A172 (cell line): ENCODE measurements around the gene GARNL3. TPM values are rescaled to one million over a fixed set of nuclear protein-coding genes. Genes with fewer than 3 reads are reported as not detected.

ENCODE experiments used
- DNase-seq: peaks from one replicate; pipeline ENCODE4 v3.0.0-alpha.2; 2015; ENCODE audit warnings: low spot score
- total RNA-seq: library from RNA; depleted of rRNA; stranded (reverse); fragments of >200 nt; shearing (Covaris generic); gene quantifications from 2 replicates; pipeline ENCODE4 v1.2.3, GENCODE V29; 2014

GARNL3 gene
- total RNA-seq, 1 experiment from 2014 or later = 5.8 TPM

DNA sequence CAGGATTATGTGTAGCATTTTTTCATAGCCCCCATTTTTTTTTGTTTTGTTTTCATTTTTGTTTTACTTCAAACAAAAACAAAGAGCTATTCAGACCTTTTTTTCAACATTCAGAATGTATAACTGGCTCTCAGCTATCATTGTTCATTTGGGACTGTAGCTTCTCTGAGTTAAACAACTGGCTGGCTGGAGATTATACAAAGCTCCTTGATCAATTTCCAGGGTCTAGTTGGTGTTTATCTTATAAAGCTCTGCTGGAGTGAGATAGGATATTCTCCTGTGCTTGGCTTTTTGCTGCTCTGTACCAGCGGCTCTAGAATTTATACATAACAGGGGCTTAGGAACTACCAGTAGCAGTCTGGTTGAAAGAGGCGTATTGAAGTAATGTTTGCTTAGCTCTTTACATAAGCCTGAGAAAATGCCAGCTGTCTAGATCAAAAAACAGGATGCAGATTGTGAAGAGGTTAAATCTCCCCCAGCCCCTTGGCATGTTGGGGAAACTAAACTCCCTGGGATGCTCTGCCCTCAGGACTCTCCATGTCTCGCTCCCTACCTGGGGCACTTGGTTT, 15.2 kb downstream of the GARNL3 start:
- no peak for DNase-seq

DNA sequence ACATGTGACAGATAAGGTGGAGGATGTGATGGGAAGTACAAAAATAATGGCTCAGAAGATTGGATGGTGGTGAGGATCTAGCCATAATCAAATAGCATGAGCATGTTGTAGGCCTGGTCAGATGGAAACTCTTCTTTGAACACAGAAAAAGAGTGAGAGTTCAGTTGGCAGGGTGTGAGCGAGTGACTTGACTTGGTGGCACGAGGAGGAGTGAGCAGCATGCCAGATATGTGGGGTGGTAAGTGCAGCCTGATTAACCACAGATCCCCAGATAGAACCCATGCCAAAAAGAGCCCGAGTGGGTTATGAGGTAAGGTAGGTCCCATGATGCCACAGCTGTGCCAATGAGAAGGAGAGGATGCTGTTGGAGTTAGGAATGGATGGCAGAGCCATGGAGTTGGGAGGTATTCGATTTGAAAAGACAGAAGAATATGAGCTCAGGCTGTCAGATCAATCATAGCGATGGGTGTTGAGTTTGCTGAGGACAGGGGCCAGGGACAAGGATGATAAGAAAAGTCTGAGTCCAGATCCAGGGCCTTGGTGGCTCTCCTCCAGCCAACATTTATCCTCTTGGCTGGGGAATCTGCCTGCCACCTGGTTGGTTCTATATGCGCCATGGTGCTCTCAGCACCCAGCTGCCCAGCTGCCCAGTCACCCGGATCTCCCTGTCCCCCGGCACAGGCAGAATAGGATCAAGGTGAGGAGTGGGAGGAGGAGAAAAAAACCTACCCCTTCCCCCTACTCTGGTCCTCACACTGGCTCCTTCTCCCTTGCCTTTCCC, 16.5 kb downstream of the GARNL3 start:
- DNase-seq = no peak

GRCh38 chr9:127281891-127282290, 17.3 kb downstream of the GARNL3 start:
- DNase-seq = no peak

DNA sequence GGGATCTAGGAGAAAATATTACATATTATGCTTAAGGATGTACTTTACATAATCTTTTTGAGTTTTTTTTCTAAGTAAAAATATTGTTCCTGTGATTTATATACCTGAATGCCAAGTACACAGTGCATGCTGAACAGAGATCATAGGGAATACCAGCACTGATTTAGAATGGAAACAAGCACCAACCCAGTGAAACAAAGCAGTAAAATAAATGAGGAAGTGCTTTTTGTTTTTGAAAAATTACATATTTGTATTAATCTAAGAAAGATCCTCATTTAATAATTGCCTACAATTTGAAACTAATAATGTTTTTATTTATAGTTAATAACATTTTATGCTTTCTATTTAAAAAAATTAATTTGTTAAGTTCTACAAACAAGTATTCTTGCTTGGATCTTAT, 18.0 kb downstream of the GARNL3 start:
- DNase-seq = no peak

GRCh38 chr9:127283135-127283534, 18.6 kb downstream of the GARNL3 start:
- DNase-seq = no peak

- peak; percentile 13 for DNase-seq
These were observed 19.4 kb downstream of the GARNL3 start for GRCh38 chr9:127283917-127284497.

- DNase-seq = no peak
These were observed 21.4 kb downstream of the GARNL3 start for GRCh38 chr9:127285965-127286364.

DNA sequence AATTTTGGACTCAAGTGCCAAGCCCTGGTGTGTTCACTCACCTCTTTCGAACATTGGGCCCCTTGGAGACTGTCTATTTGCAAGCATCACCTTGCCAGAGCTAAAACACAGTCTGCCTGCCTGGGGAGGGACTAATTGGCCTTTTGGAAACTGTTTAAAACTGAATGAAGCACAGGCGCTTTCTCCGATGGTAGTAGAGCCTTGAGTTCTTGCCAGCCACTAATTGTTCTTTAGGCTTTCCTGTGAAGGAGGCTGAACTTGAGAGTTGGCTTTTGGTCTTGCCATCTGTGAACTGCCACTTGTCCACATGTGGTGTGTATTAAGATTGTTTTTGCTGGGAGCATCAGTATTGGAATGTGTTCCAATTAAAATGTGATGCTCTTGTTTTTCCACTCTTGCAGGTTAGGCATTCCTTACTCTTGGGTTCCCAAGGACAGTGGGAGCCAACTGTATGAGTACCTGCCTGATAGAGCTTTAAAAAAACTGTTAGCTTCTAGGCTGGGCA, 26.0 kb downstream of the GARNL3 start:
- DNase-seq = no peak

GRCh38 chr9:127291246-127291778, 26.7 kb downstream of the GARNL3 start:
- no peak for DNase-seq

DNA sequence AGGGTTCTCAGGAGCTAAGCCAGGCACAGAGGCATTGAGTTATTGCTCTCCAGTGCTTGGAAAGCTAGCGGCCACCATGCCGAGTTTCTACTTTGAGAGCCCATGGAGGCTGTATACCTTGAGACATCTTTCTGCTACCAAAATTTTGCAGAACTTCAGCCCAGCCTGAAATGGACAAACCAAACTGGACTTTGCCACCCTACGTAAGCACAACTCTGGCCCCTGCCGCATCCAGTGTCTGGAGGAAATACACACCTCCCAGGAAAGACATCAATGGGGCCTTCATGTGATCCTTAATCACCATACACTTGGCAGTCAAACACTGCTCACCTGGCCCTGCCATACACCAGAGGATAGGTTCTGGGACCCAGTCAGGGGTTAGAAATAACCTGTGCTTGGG, 27.8 kb downstream of the GARNL3 start:
- no peak for DNase-seq

DNA sequence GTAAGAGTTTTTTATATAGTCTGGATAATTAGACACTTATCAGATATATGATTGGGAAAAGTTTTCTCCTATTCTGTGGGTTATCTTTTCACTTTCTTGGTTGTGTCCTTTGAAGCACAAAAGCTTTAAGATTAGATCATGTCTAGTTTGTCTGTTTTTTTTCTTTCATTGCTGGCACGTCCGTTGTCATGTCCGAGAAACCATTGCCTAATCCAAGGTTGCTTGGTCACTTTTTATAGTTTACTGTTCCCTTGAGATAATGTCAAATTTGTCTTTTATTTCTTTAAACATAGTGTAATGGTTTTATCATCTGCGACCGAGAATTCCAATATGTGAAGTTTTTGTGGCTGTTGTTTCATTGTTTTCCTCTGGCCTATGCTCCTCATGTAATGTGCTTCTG, 28.8 kb downstream of the GARNL3 start:
- no peak for DNase-seq

- no peak for DNase-seq
These were observed 29.2 kb downstream of the GARNL3 start for GRCh38 chr9:127293767-127294166.

- DNase-seq = no peak
These were observed 30.4 kb downstream of the GARNL3 start for GRCh38 chr9:127295005-127295404.

- no peak for DNase-seq
These were observed 36.4 kb downstream of the GARNL3 start for GRCh38 chr9:127300886-127301447.

- DNase-seq = no peak
These were observed 39.3 kb downstream of the GARNL3 start for GRCh38 chr9:127303830-127304229.

DNA sequence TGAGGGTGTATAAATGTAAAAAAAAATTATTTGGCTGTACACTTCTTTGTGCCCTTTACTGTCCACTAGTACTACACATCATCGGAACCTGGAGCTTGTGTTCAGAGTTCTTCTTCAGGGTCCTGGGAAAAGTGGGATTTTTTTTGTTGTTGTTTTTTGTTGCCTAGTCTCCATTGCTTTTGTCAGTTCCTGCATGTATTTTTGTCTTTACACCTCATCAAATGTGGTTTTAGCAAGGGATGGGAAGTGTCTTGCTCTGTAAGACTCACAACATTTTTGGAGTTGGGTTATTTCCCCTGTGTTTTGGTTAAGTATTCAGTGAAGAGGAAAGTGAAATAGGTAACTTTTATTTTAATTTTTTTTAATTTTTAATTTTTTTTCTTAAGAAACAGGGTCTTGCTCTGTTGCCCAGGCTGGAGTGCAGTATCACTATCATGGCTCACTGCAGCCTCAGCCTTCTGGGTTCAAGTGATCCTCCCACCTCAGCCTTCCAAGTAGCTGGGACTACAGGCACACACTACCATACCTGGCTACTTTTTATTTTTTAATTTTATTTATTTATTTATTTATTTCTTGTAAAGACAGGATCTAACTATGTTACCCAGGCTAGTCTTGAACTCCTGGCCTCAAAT, 40.7 kb downstream of the GARNL3 start:
- DNase-seq = no peak

GRCh38 chr9:127305838-127306226, 41.3 kb downstream of the GARNL3 start:
- DNase-seq = no peak

GRCh38 chr9:127307802-127308201, 43.2 kb downstream of the GARNL3 start:
- DNase-seq = no peak

DNA sequence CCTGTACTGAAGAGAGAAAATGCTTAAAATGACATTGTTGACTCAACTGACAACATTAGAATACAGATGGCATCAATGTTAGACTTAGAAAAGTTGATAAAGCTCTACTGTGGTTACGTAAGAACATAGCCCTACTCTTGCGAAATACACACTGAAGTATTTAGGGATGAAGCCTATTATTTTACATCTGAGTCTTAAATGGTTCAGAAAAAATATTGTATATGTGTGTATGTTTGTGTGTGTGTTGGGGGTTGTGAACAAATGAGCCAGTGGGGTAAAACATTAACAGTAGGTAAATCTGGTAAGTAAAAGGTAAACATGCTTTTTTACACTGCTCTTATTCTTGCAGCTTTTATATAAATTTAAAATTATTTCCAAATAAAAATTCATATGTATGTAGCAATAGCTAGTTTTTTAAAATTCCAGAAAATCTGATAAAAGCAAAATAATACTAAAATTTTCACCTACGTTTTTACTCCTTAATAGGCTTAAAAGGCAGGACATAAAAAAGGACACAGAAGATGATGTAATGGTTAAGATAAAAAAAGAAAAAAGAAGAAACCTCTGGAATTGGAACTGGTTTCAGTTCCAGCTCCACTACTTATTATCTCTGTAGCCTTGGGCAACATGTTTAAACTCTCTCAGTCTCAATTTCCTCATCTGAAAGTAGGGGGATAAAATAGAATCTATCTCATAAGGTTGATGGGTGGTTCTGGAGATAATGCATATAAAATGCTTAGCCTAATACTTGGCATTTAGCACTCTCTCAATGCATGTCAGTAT, 44.3 kb downstream of the GARNL3 start:
- DNase-seq = no peak

GRCh38 chr9:127309715-127310114, 45.1 kb downstream of the GARNL3 start:
- DNase-seq = no peak

DNA sequence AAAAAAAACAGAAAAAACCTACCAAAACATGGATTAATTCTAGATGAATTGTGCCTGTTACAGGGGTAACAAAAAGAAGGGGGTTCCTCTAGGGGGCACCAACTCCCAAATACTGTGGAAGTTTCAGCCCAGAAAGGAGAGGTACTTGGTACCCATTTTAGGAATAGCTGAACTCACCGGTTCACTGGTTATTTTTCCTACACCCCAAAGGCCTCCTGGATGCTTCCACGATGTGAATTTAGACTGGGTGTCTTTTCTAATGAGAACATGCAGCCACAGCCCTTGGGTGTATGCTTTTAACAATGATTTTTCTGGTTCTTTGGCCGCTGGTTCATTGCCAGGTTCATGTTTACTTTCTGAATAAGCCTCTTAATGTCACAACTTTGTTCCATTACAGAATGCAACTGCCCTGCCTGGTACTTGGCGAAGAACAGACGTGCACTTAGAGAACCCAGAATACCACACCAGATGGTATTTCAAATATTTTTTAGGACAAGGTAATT, 46.7 kb downstream of the GARNL3 start:
- DNase-seq = peak; percentile 68
